CD4-positive, alpha-beta T cell treated with Interferon gamma for 1 hour (primary cell): ENCODE results near the gene B4GALNT3.

Source experiments
- DNase-seq: peaks from one replicate; pipeline ENCODE4 v3.0.0-alpha.2; 2020

Gene B4GALNT3

GRCh38 chr12:541676-542324, 82.1 kb downstream of the B4GALNT3 start:
- DNase-seq = no peak

- no peak for DNase-seq
These were observed 82.8 kb downstream of the B4GALNT3 start for GRCh38 chr12:542395-543113.

- DNase-seq = no peak
These were observed 83.3 kb downstream of the B4GALNT3 start for GRCh38 chr12:543114-543451.

- no peak for DNase-seq
These were observed 84.4 kb downstream of the B4GALNT3 start for GRCh38 chr12:544142-544541.

GRCh38 chr12:544941-545635, 85.3 kb downstream of the B4GALNT3 start:
- no peak for DNase-seq

GRCh38 chr12:545835-546234, 86.1 kb downstream of the B4GALNT3 start:
- no peak for DNase-seq

GRCh38 chr12:546265-546919, 86.7 kb downstream of the B4GALNT3 start:
- no peak for DNase-seq

- DNase-seq = peak; percentile 59
These were observed 87.4 kb downstream of the B4GALNT3 start for GRCh38 chr12:546920-547845.

- DNase-seq = no peak
These were observed 88.2 kb downstream of the B4GALNT3 start for GRCh38 chr12:547883-548470.

GRCh38 chr12:549476-550082, 89.8 kb downstream of the B4GALNT3 start:
- DNase-seq = no peak

- DNase-seq = no peak
These were observed 90.9 kb downstream of the B4GALNT3 start for GRCh38 chr12:550473-551260.

- no peak for DNase-seq
These were observed 92.7 kb downstream of the B4GALNT3 start for GRCh38 chr12:552466-552865.

- no peak for DNase-seq
These were observed 93.7 kb downstream of the B4GALNT3 start for GRCh38 chr12:553216-554000.

- no peak for DNase-seq
These were observed 94.2 kb downstream of the B4GALNT3 start for GRCh38 chr12:554001-554285.

- DNase-seq = no peak
These were observed 96.8 kb downstream of the B4GALNT3 start for GRCh38 chr12:556498-556897.

- no peak for DNase-seq
These were observed 98.8 kb downstream of the B4GALNT3 start for GRCh38 chr12:558580-558979.

GRCh38 chr12:559208-559905, 99.6 kb downstream of the B4GALNT3 start:
- no peak for DNase-seq

- DNase-seq = no peak
These were observed 100.2 kb downstream of the B4GALNT3 start for GRCh38 chr12:559906-560455.

- no peak for DNase-seq
These were observed 101.1 kb downstream of the B4GALNT3 start for GRCh38 chr12:560691-561390.
